Smooth muscle cell (in vitro differentiated cells): ENCODE data around the gene FMN2. TPM values are rescaled to one million over a fixed set of nuclear protein-coding genes. Genes with fewer than 3 reads are reported as not detected.
"Not testable (repeated sequence)": the region's sequence is repeated elsewhere in the genome, so short reads cannot be mapped to it uniquely, and the experiment has no call there.

Experiments
- DNase-seq: peaks from one replicate; lab custom pipeline; 2025; ENCODE audit not compliant: unreplicated experiment; lab: John Stamatoyannopoulos, UW
- H2AFZ ChIP-seq: fragments of 200-600 bp; sonication (generic); 2 replicates; pipeline ENCODE4 v1.6.0; 2016; ENCODE audit warnings: antibody characterized with exemption, low read depth, mild to moderate bottlenecking
- H3F3A ChIP-seq: fragments of 200-600 bp; sonication (generic); 2 replicates; pipeline ENCODE4 v1.6.0; 2017; ENCODE audit warnings: antibody characterized with exemption, low read depth
- H3K27ac ChIP-seq: fragments of 200-600 bp; sonication (generic); 2 replicates; pipeline ENCODE4 v1.5.1; 2016; ENCODE audit warnings: low read depth, mild to moderate bottlenecking
- H3K27me3 ChIP-seq: fragments of 200-600 bp; sonication (generic); 2 replicates; pipeline ENCODE4 v1.6.1; 2016; ENCODE audit warnings: low read depth, mild to moderate bottlenecking
- H3K36me3 ChIP-seq: fragments of 200-600 bp; sonication (generic); 2 replicates; pipeline ENCODE4 v1.5.1; 2016; ENCODE audit warnings: low read depth
- H3K4me1 ChIP-seq: fragments of 200-600 bp; sonication (generic); 2 replicates; pipeline ENCODE4 v1.5.1; 2016; ENCODE audit warnings: low read depth
- H3K4me2 ChIP-seq: fragments of 200-600 bp; sonication (generic); 2 replicates; pipeline ENCODE4 v1.6.0; 2016; ENCODE audit warnings: mild to moderate bottlenecking
- H3K4me3 ChIP-seq: fragments of 200-600 bp; sonication (generic); 2 replicates; pipeline ENCODE4 v1.5.1; 2016; ENCODE audit warnings: mild to moderate bottlenecking
- H3K79me2 ChIP-seq: fragments of 200-600 bp; sonication (generic); 2 replicates; pipeline ENCODE4 v1.6.0; 2016; ENCODE audit warnings: low read depth, mild to moderate bottlenecking
- H3K9ac ChIP-seq: fragments of 200-600 bp; sonication (generic); 2 replicates; pipeline ENCODE4 v1.6.0; 2016; ENCODE audit warnings: low read depth
- H3K9me3 ChIP-seq: fragments of 200-600 bp; sonication (generic); replicated peaks from 2 replicates; pipeline ENCODE4 v1.5.1; 2016; ENCODE audit warnings: low read depth
- H4K20me1 ChIP-seq: fragments of 200-600 bp; sonication (generic); 2 replicates; pipeline ENCODE4 v1.6.0; 2016; ENCODE audit warnings: low read depth
- CTCF ChIP-seq: fragments of 200-600 bp; sonication (generic); IDR thresholded peaks from 2 replicates; pipeline ENCODE4 v1.5.1; 2017; ENCODE audit warnings: borderline replicate concordance, mild to moderate bottlenecking, antibody characterized with exemption; ENCODE audit not compliant: insufficient read depth, poor library complexity, severe bottlenecking
- WGBS: methylation state at CpG from one replicate; pipeline ENCODE4 v1.1.7; 2016; ENCODE audit warnings: low lambda C conversion rate; 5-methylcytosine and 5-hydroxymethylcytosine counted together
- polyA plus RNA-seq: library from polyadenylated mRNA; unstranded; fragments of >200 nt; fragmentation: Nextera tagmentation; extraction: Ambion mirVana; gene quantifications from 2 replicates; pipeline ENCODE4 v1.2.1, GENCODE V29; 2016
- total RNA-seq: library from RNA; depleted of rRNA; stranded (reverse); fragments of >200 nt; gene quantifications from 2 replicates; pipeline ENCODE4 v1.2.3, GENCODE V29; 2014

FMN2 gene
- total and polyA plus RNA-seq, 2 experiments from 2014 or later = 1.9 to 6.2 TPM

DNA sequence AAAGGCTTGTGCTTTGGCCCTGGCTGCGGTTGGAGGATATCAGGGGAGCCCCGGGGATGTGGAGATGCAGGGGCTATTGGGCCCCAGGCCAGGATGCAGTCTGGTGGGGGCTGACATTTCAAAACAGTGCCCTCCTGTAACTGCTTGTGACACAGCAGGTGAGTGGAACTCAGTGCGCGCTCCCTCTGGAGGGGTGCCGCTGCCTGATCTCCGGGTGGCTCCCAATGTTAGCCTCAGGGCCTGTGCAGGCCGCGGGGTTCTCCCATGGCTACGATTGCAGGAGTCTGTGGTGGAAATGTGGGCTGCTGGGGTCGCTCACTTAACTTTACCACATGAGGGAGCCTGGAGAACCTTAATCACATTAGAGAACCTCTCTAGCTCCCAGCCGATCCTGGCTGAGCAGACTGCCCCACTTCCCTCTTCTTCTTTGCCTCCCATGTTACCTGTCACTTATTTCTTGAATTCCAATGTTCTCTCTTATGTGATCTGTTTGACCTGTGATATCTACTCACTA lies 163.2 kb downstream of the FMN2 start:
- Histone ChIP-seq H4K20me1 (no peaks in the 10 kb centered on the region), H3K9me3 (peaks cover 10% of the 10 kb centered on the region), H3F3A (no peaks in the 10 kb centered on the region), H3K36me3 (no peaks in the 10 kb centered on the region), H2AFZ (no peak overlapping the region), H3K79me2 (no peaks in the 10 kb centered on the region), H3K4me2 (no peak overlapping the region), H3K27ac (no peak overlapping the region), H3K4me3 (no peak overlapping the region), H3K27me3 (no peaks in the 10 kb centered on the region), H3K9ac (no peak overlapping the region), H3K4me1 (no peaks in the 10 kb centered on the region)
- WGBS = 92% methylated on average over 11 of the region's 11 CpGs
- DNase-seq = no peak
- TF ChIP-seq CTCF = no peak

DNA sequence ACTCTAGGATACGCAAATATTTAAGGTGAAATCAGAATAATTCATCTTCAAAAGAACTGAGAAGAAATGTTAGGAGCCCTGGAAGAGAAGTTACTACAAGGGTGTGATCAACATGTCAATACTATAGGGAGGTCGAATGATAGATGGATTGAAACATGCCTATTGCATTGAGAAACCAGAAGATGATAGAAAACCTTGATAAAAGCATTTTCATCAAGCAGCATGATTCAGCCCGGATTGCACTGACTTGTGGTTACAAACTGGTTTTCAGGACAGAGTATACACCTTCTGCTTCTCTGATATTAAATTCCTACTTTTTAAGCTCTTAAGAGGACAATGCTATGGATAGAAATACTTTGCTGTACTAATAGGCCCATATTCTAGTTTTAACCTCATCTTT lies 164.2 kb downstream of the FMN2 start:
- no peaks in the 10 kb centered on the region for H3K79me2 ChIP-seq
- DNase-seq = no peak

GRCh38 chr1:240256836-240257503 lies 165.3 kb downstream of the FMN2 start:
- Histone ChIP-seq H3K27ac (no peak overlapping the region), H3K4me2 (no peak overlapping the region), H3K36me3 (no peaks in the 10 kb centered on the region), H3K27me3 (no peaks in the 10 kb centered on the region), H2AFZ (peak overlapping the region; percentile 54), H3K4me3 (no peak overlapping the region), H3K9ac (no peak overlapping the region), H3K9me3 (peaks cover 6% of the 10 kb centered on the region), H3F3A (no peaks in the 10 kb centered on the region), H3K79me2 (no peaks in the 10 kb centered on the region), H3K4me1 (no peaks in the 10 kb centered on the region), H4K20me1 (no peaks in the 10 kb centered on the region)
- TF ChIP-seq CTCF = no peak
- 82% methylated on average over 4 of the region's 4 CpGs for WGBS
- DNase-seq = no peak

More for the DNA sequence above, 164.2 kb downstream of the FMN2 start:
- 88% methylated on average over 3 of the region's 3 CpGs for WGBS
- Histone ChIP-seq H3K9me3 (peaks cover 8% of the 10 kb centered on the region), H2AFZ (no peak overlapping the region), H4K20me1 (no peaks in the 10 kb centered on the region), H3F3A (no peaks in the 10 kb centered on the region), H3K9ac (no peak overlapping the region), H3K36me3 (no peaks in the 10 kb centered on the region), H3K4me2 (no peak overlapping the region), H3K4me1 (no peaks in the 10 kb centered on the region), H3K27ac (no peak overlapping the region), H3K27me3 (no peaks in the 10 kb centered on the region), H3K4me3 (no peak overlapping the region)
- no peak for TF ChIP-seq CTCF

DNA sequence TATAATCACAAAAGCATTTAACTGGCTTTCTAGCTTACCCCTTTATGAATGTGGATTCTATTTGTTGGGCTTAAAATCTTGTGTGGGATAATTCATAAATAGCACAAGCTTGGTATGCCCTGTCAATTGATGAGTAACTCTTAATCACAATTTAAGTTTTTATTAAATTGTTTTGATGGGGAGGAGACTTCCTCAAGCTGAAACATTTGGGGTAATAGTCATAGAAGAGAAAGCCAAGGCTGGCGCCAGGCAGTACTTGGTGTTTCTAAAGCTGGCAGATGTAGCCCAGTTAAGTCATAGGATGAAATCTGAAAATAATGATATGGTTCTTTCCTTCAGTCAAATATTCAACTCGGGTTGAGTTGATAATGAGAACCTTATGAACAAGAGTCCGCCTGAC lies 167.2 kb downstream of the FMN2 start:
- no peak for TF ChIP-seq CTCF
- Histone ChIP-seq H3F3A (no peaks in the 10 kb centered on the region), H3K9ac (no peak overlapping the region), H3K4me3 (no peak overlapping the region), H3K36me3 (no peaks in the 10 kb centered on the region), H4K20me1 (no peaks in the 10 kb centered on the region), H2AFZ (no peak overlapping the region), H3K27ac (no peak overlapping the region), H3K27me3 (no peaks in the 10 kb centered on the region), H3K9me3 (no peaks in the 10 kb centered on the region), H3K4me1 (no peaks in the 10 kb centered on the region), H3K4me2 (no peak overlapping the region), H3K79me2 (no peaks in the 10 kb centered on the region)
- WGBS = 90% methylated on average over 3 of the region's 3 CpGs
- DNase-seq = no peak

- H3K27ac ChIP-seq, H3K9me3 ChIP-seq, H3K79me2 ChIP-seq, H3F3A ChIP-seq, H3K4me2 ChIP-seq, H3K36me3 ChIP-seq, H2AFZ ChIP-seq, H4K20me1 ChIP-seq, H3K27me3 ChIP-seq, DNase-seq, H3K9ac ChIP-seq, H3K4me3 ChIP-seq, H3K4me1 ChIP-seq: not testable (repeated sequence)
- WGBS = 96% methylated on average over 2 of the region's 2 CpGs
Observed at GRCh38 chr1:240264494-240264893, 172.8 kb downstream of the FMN2 start.
